Activated T-cell treated with anti-CD3 and anti-CD28 coated beads for 24 hours (primary cell): Measurements from ENCODE around the gene ROR2.
"Not testable (repeated sequence)": the region's sequence is repeated elsewhere in the genome, so short reads cannot be mapped to it uniquely, and the experiment has no call there.

Experiments
- DNase-seq: peaks from one replicate; pipeline ENCODE4 v3.0.0-alpha.2; 2020; ENCODE audit warnings: low read depth

ROR2 gene

GRCh38 chr9:91923145-91923544, 26.9 kb downstream of the ROR2 start:
- DNase-seq: no peak

GRCh38 chr9:91921371-91921770, 28.7 kb downstream of the ROR2 start:
- no peak for DNase-seq

GRCh38 chr9:91920630-91921350, 29.2 kb downstream of the ROR2 start:
- no peak for DNase-seq

GRCh38 chr9:91919621-91920020, 30.4 kb downstream of the ROR2 start:
- DNase-seq: no peak

- DNase-seq: no peak
Measured at GRCh38 chr9:91917436-91917835, 32.6 kb downstream of the ROR2 start.

- DNase-seq: no peak
Measured at GRCh38 chr9:91915524-91916263, 34.3 kb downstream of the ROR2 start.

- DNase-seq: no peak
Measured at GRCh38 chr9:91914937-91915336, 35.1 kb downstream of the ROR2 start.

- DNase-seq: no peak
Measured at GRCh38 chr9:91914404-91914803, 35.6 kb downstream of the ROR2 start.

GRCh38 chr9:91913986-91914385, 36.0 kb downstream of the ROR2 start:
- no peak for DNase-seq

GRCh38 chr9:91913096-91913495, 36.9 kb downstream of the ROR2 start:
- DNase-seq: no peak

GRCh38 chr9:91911657-91912056, 38.4 kb downstream of the ROR2 start:
- DNase-seq: no peak

- DNase-seq: not testable (repeated sequence)
Measured at GRCh38 chr9:91909256-91909655, 40.8 kb downstream of the ROR2 start.

GRCh38 chr9:91908746-91909145, 41.3 kb downstream of the ROR2 start:
- DNase-seq: no peak

- DNase-seq: no peak
Measured at GRCh38 chr9:91908293-91908623, 41.8 kb downstream of the ROR2 start.

GRCh38 chr9:91907484-91908292, 42.3 kb downstream of the ROR2 start:
- DNase-seq: no peak

- peak; percentile 19 for DNase-seq
Measured at GRCh38 chr9:91905991-91906469, 44.0 kb downstream of the ROR2 start.

GRCh38 chr9:91905237-91905650, 44.8 kb downstream of the ROR2 start:
- no peak for DNase-seq

GRCh38 chr9:91904588-91905236, 45.3 kb downstream of the ROR2 start:
- DNase-seq: no peak

GRCh38 chr9:91903126-91903911, 46.7 kb downstream of the ROR2 start:
- no peak for DNase-seq

GRCh38 chr9:91902475-91903125, 47.4 kb downstream of the ROR2 start:
- no peak for DNase-seq

GRCh38 chr9:91900797-91901177, 49.2 kb downstream of the ROR2 start:
- no peak for DNase-seq
